Pulmonary artery endothelial cell (primary cell): ENCODE data around the gene NME4. TPM values are rescaled to one million over a fixed set of nuclear protein-coding genes. Genes with fewer than 3 reads are reported as not detected.
"Not testable (repeated sequence)": the region's sequence is repeated elsewhere in the genome, so short reads cannot be mapped to it uniquely, and the experiment has no call there.

Experiments
- DNase-seq: peaks from one replicate; pipeline ENCODE4 v3.0.0-alpha.2; 2011; ENCODE audit warnings: low read depth, low spot score
- total RNA-seq: library from RNA; depleted of rRNA; stranded (reverse); fragments of >200 nt; gene quantifications from 2 replicates; pipeline ENCODE4 v1.2.3, GENCODE V29; 2014

NME4 gene
- total RNA-seq, 1 donor from 2014 or later = 87.8 TPM

DNA sequence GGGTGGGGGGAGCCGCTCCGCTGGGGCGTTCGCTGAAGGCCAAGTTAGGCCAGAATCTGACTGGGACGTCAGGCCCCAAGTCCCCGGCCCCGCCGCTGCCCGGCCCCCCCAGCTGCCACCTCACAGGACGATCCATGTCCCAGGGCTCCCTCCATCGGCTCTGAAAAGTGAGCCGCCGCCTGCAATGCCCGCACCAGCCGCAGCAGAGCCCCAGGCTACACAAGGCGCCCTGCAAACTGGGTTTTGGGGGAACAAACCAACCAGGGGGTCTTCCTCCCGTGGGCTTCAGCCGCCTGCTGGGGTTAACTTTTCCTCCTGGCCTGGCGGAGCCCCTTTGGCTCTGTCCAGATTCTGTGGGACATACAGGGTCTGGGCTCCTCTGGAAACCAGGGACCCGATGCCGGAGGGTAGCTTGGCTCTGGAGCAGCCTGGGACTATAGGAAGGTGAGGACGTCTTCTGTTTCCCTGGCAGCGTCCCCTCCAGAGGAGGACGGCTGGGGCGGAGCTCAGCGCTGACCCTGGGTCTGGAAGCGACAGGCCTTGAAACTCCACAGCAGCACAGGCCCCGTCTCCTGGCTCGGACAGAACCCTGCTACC is 835 bp downstream of the NME4 start:
- no peak for DNase-seq

GRCh38 chr16:398561-399339 is 1.8 kb downstream of the NME4 start:
- no peak for DNase-seq

DNA sequence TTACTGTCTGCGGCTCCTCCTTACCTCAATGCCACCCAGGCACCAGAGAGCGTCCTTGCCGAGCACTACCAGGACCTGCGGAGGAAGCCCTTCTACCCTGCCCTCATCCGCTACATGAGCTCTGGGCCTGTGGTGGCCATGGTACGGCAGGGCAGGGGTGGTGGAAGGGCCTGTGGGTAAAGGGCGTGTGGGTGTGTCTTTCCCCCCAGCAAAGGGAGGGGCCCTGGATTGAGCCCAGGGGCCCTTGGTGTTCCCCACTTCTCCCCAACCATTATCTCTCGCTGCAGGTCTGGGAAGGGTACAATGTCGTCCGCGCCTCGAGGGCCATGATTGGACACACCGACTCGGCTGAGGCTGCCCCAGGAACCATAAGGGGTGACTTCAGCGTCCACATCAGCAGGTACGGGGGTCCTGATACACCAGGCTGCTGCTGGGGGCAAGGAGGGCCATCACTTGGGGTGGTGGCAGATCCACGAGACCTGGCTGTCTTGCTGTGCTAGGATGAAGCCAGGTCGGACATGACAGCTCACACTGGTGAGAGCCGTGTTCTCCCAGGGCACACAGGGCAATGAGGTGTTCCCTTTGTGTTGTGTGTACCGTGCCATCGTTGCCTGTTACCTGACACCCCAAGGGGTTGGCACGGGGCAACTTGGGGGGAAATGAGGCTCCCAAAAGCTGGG is 2.5 kb downstream of the NME4 start:
- DNase-seq = no peak

GRCh38 chr16:400061-400591 is 3.1 kb downstream of the NME4 start:
- DNase-seq = no peak

- DNase-seq = peak; percentile 57
Observed at GRCh38 chr16:401468-402348, 4.7 kb downstream of the NME4 start, which contains the start of gene DECR2. Gene DECR2 (plus strand): TSS chr16:401885. CDS start chr16:401964, 79 bp downstream.

- DNase-seq = no peak
Observed at GRCh38 chr16:404971-405486, 8.0 kb downstream of the NME4 start.

DNA sequence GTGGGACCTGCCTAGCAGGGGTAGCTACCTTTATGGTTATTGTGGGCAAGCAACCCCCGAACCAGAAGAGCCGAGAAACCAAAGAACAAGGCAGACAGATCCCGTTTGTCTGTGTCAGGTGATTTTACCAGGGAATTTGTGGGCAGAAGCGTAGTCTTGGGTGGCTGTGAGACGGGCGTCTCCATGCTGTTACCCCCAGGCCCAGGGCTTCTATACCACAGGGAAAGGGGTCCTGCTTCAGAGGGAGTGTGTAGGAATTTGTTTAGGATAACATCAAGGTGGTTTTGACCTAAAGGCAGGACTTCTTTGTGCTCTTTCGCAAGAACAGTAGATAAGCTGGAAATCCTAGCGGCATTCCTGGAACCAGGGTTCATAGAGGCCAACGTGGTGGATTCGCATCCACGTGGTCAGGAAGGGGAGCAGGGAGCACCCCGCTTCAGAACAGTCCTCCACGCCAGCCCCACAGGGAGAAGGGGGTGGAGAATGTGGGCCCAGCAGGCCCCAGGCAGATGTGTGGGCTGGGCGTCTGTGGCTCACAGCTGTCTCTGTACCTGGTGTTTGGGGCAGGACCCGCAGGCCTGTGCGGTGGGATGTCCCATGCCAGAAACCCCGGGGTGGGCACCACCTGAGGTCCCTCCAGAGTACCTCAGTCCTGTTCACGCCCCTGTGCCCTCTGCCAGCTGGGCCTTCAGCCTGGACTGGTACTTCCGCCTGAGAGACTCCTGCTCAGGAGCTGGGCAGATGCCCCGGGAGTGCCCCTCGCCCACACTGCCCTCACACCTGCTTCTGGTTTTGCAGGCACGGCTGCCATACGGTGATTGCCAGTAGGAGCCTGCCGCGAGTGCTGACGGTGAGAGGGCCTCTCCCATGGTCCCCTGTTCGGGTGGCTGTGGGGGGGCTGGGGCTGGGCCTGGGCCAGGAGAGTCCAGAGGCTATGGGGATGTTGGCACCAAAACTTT is 8.8 kb downstream of the NME4 start:
- no peak for DNase-seq

- DNase-seq = no peak
Observed at GRCh38 chr16:407253-407652, 10.3 kb downstream of the NME4 start.

- DNase-seq = no peak
Observed at GRCh38 chr16:410516-411178, 13.6 kb downstream of the NME4 start.

GRCh38 chr16:411576-412265 is 14.7 kb downstream of the NME4 start:
- no peak for DNase-seq

- no peak for DNase-seq
Observed at GRCh38 chr16:414395-415169, 17.6 kb downstream of the NME4 start.

- not testable (repeated sequence) for DNase-seq
Observed at GRCh38 chr16:415170-415498, 18.1 kb downstream of the NME4 start.

DNA sequence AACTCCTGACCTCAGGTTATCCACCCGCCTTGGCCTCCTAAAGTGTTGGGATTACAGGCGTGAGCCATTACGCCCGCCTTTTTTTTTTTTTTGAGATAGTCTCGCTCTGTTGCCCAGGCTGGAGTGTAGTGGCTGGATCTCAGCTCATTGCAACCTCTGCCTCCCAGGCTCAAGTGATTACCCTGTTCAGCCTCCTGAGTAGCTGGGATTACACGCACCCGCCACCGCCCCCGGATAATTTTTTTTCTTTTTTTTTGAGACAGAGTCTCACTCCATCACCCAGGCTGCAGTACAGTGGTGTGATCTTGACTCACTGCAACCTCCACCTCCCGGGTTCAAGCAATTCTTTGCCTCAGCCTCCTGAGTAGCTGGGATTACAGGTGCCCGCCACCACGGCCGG is 25.2 kb downstream of the NME4 start:
- not testable (repeated sequence) for DNase-seq

DNA sequence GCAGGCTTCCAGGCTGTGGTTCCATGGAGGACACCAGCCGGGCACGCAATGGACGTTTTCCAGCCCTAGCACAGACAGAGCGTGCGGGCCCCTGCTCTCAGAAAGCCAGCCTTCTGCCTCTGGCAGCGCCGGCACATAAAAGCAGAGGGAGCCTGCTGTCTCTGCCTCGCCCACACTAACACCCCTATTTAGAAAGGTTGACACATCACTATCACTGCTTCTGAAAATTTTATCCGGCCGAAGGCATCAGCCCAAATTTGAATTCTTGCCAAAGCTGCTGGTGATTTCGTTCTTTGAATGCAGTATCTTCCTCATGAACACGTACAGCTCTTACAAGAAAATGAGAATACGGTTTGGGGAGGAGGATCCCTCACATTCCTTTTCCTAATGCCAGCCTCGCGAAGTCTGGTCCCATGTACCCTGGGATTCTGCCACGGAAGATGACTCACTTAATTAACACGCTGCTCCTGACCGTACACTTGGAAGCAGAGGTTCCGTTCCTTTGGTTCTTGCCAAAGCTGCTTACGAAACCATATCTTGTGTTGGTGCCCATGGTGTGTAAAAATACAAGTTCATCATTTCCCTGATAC is 27.1 kb downstream of the NME4 start:
- DNase-seq = peak; percentile 87

- DNase-seq = no peak
Observed at GRCh38 chr16:424623-425081, 27.7 kb downstream of the NME4 start.

- DNase-seq = peak; percentile 49
Observed at GRCh38 chr16:425082-425718, 28.2 kb downstream of the NME4 start, which contains the start of gene RAB11FIP3. Gene RAB11FIP3 (plus strand): TSS chr16:425649. CDS start chr16:426007, 358 bp downstream.

DNA sequence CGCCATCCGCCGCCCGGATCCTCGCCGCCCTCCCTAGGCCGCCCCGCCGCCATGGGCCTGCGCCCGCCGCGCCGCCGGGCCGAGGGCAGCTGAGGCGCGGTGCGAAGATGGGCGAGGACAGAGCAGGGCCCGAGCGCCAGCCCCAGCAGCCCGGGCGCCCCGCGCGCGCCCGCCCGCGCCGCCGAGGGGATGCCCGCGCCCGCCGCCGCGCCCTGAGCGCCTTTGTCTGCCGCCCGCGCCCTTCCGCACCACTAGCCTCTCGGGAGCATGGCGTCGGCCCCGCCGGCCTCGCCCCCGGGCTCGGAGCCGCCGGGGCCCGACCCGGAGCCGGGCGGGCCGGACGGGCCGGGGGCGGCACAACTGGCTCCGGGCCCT is 28.7 kb downstream of the NME4 start:
- DNase-seq = no peak
